Left lung (tissue), 10 donors: ENCODE measurements around the gene EPN2. TPM values are rescaled to one million over a fixed set of nuclear protein-coding genes. Genes with fewer than 3 reads are reported as not detected.

Source experiments
- ATAC-seq: fragments of 200-7000 bp; cut with Tn5 transposase; one replicate; pipeline ENCODE4 v1.9.1; 2020; ENCODE audit warnings: moderate library complexity
- DNase-seq, 4 donors: peaks; one replicate each; pipeline ENCODE4 v3.0.0-alpha.2; 2013 to 2020
- H3K27ac ChIP-seq, 2 donors: fragments of 200-600 bp; sonication (generic) in 1 of 2; one replicate each; pipeline versions ENCODE4 v1.5.0 to v1.8.0; 2020 to 2021
- H3K27me3 ChIP-seq, 2 donors: fragments of 200-600 bp; sonication (generic) in 1 of 2; one replicate each; pipeline versions ENCODE4 v1.5.0 to v1.8.0; 2020 to 2021
- H3K36me3 ChIP-seq, 2 donors: fragments of 200-600 bp; sonication (generic) in 1 of 2; one replicate each; pipeline versions ENCODE4 v1.5.0 to v1.8.0; 2020 to 2021
- H3K4me1 ChIP-seq, 2 donors: fragments of 200-600 bp; one replicate each; pipeline ENCODE4 v1.8.0; 2021
- H3K4me3 ChIP-seq, 2 donors: fragments of 200-600 bp; sonication (generic) in 1 of 2; one replicate each; pipeline versions ENCODE4 v1.5.0 to v1.8.0; 2020 to 2021; ENCODE audit warnings: mild to moderate bottlenecking in 1 of 2
- H3K9me3 ChIP-seq, 2 donors: fragments of 200-600 bp; sonication (generic) in 1 of 2; one replicate each; pipeline versions ENCODE4 v1.5.0 to v1.8.0; 2020 to 2021
- CTCF ChIP-seq, 2 donors: fragments of 200-600 bp; sonication (generic) in 1 of 2; IDR thresholded peaks; one replicate each; pipeline versions ENCODE4 v1.5.0 to v1.8.0; 2021; ENCODE audit warnings: antibody characterized with exemption in 2 of 2
- intact Hi-C, 2 donors: fragments of 100-400 bp; cut with DNase I; formaldehyde crosslinking; loops; one replicate each; pipeline versions ENCODE4 v1.11.2 to v1.14.2; 2022
- polyA plus RNA-seq, 6 donors: library from polyadenylated mRNA; unstranded; fragments of 120-200 nt; gene quantifications; one replicate each; pipeline ENCODE4 v1.2.1, GENCODE V29; 2013; ENCODE audit not compliant: insufficient read length in 6 of 6
- total RNA-seq, 2 donors: library from RNA; stranded (reverse); fragmentation: NEBNext Ultra II Directional; extraction: Animal tissue kit (Norgen Biotek cat#: 25700); gene quantifications; one replicate each; pipeline ENCODE4 v1.2.1, GENCODE V29; 2021
- donor health status: DM: no; HTN: yes; CAD: no.
- donor health status: DM: no; HTN: no; CAD: no.

EPN2 gene
- total and polyA plus RNA-seq, 8 donors: 43.3 to 51.5 (median 48.3) TPM

- H3K36me3 ChIP-seq: peaks cover 0 to 14% of the 10 kb centered on the region in 2 donors
- TF ChIP-seq CTCF (IDR thresholded peaks at IDR 0.05): no peak
- ATAC-seq: no peak
Measured at GRCh38 chr17:19334331-19334730, 97.2 kb downstream of the EPN2 start.

GRCh38 chr17:19335951-19336631, 98.9 kb downstream of the EPN2 start:
- Histone ChIP-seq H3K9me3 (no peaks in the 10 kb centered on the region), H3K4me1 (no peaks in the 10 kb centered on the region), H3K4me3 (no peak overlapping the region), H3K27me3 (no peaks in the 10 kb centered on the region), H3K36me3 (peaks cover 0 to 14% of the 10 kb centered on the region in 2 donors), H3K27ac (no peak overlapping the region)
- intact Hi-C loops: no loop called here
- no peak for TF ChIP-seq CTCF (IDR thresholded peaks at IDR 0.05)
- DNase-seq (peak in 1 of 4 donors; percentile 45), ATAC-seq (no peak)

More at GRCh38 chr17:19334331-19334730, 97.2 kb downstream of the EPN2 start:
- H3K27ac ChIP-seq: no peak overlapping the region
- DNase-seq: no peak
- H3K4me1 ChIP-seq: no peaks in the 10 kb centered on the region
- H3K9me3 ChIP-seq: no peaks in the 10 kb centered on the region
- no peaks in the 10 kb centered on the region for H3K27me3 ChIP-seq
- intact Hi-C loops: no loop called here
- H3K4me3 ChIP-seq: no peak overlapping the region

GRCh38 chr17:19336938-19337711, 100.0 kb downstream of the EPN2 start:
- DNase-seq: no peak
- no peaks in the 10 kb centered on the region for H3K9me3 ChIP-seq
- H3K4me3 ChIP-seq: no peak overlapping the region
- H3K27ac ChIP-seq: no peak overlapping the region
- ATAC-seq: no peak
- intact Hi-C loops: no loop called here
- TF ChIP-seq CTCF (IDR thresholded peaks at IDR 0.05): no peak
- H3K27me3 ChIP-seq: no peaks in the 10 kb centered on the region
- H3K36me3 ChIP-seq: peaks cover 0 to 7% of the 10 kb centered on the region in 2 donors
- peaks cover 0 to 4% of the 10 kb centered on the region in 2 donors for H3K4me1 ChIP-seq

- H3K27me3 ChIP-seq: no peaks in the 10 kb centered on the region
- H3K4me1 ChIP-seq: peaks cover 0 to 5% of the 10 kb centered on the region in 2 donors
- no peak for DNase-seq
- no peak overlapping the region for H3K27ac ChIP-seq
- H3K36me3 ChIP-seq: peaks cover 0 to 7% of the 10 kb centered on the region in 2 donors
- intact Hi-C loops: no loop called here
- H3K9me3 ChIP-seq: no peaks in the 10 kb centered on the region
- TF ChIP-seq CTCF (IDR thresholded peaks at IDR 0.05): no peak
- no peak for ATAC-seq
- no peak overlapping the region for H3K4me3 ChIP-seq
Measured at GRCh38 chr17:19337712-19338023, 100.5 kb downstream of the EPN2 start.
